BE2C (cell line): ENCODE measurements around the gene ILF3.

Experiments
- DNase-seq: peaks from one replicate; pipeline ENCODE4 v3.0.0-alpha.2; 2020
- H3K27me3 ChIP-seq: fragments of 250-450 bp; sonication (Bioruptor Pico); 2 replicates; pipeline ENCODE4 v1.5.1; 2020; ENCODE audit warnings: mild to moderate bottlenecking
- H3K36me3 ChIP-seq: fragments of 250-450 bp; sonication (Bioruptor Pico); 2 replicates; pipeline ENCODE4 v1.5.1; 2020; ENCODE audit warnings: mild to moderate bottlenecking
- H3K4me1 ChIP-seq: fragments of 250-450 bp; sonication (Bioruptor Pico); 2 replicates; pipeline ENCODE4 v1.5.1; 2020
- H3K4me3 ChIP-seq: 2 replicates; pipeline ENCODE4 v1.5.1; 2011; ENCODE audit warnings: low read depth, low read length
- H3K9me3 ChIP-seq: fragments of 250-450 bp; sonication (Bioruptor Pico); 2 replicates; pipeline ENCODE4 v1.5.1; 2020
- CTCF ChIP-seq: IDR thresholded peaks from 2 replicates; pipeline ENCODE4 v1.5.1; 2012; ENCODE audit warnings: mild to moderate bottlenecking, low read depth, low read length

ILF3 gene

GRCh38 chr19:10717356-10718204, 63.4 kb downstream of the ILF3 start, which contains the start of gene DNM2:
TSS of gene DNM2 (plus strand) at chr19:10718079. CDS start at chr19:10718243, 164 bp downstream.
- H3K4me3 ChIP-seq = peak within 1 kb of the TSS; percentile 86
- no peaks in the 10 kb centered on the region for H3K4me1 ChIP-seq
- peaks cover 16% of the 10 kb centered on the region for H3K36me3 ChIP-seq
- no peaks in the 10 kb centered on the region for H3K9me3 ChIP-seq
- H3K27me3 ChIP-seq = no peaks in the 10 kb centered on the region
- TF ChIP-seq CTCF = peak; percentile 88
- peak; percentile 99 for DNase-seq

- no peaks in the 10 kb centered on the region for H3K27me3 ChIP-seq
- DNase-seq = peak; percentile 60
- TF ChIP-seq CTCF = no peak
- H3K4me3 ChIP-seq = peak overlapping the region; percentile 86
- no peaks in the 10 kb centered on the region for H3K9me3 ChIP-seq
- no peaks in the 10 kb centered on the region for H3K4me1 ChIP-seq
- peaks cover 10% of the 10 kb centered on the region for H3K36me3 ChIP-seq
Measured at GRCh38 chr19:10718205-10719196, 64.4 kb downstream of the ILF3 start.

GRCh38 chr19:10719466-10719961, 65.4 kb downstream of the ILF3 start:
- no peaks in the 10 kb centered on the region for H3K9me3 ChIP-seq
- no peak for TF ChIP-seq CTCF
- DNase-seq = no peak

GRCh38 chr19:10720607-10721125, 66.5 kb downstream of the ILF3 start:
- H3K4me1 ChIP-seq = peaks cover 11% of the 10 kb centered on the region; the same call in 1 of the 2 replicates
- no peak overlapping the region for H3K4me3 ChIP-seq
- no peak for TF ChIP-seq CTCF
- DNase-seq = no peak
- no peaks in the 10 kb centered on the region for H3K27me3 ChIP-seq
- no peaks in the 10 kb centered on the region for H3K9me3 ChIP-seq
- peaks cover 15% of the 10 kb centered on the region for H3K36me3 ChIP-seq

More at GRCh38 chr19:10719466-10719961, 65.4 kb downstream of the ILF3 start:
- no peaks in the 10 kb centered on the region for H3K27me3 ChIP-seq
- H3K36me3 ChIP-seq = peaks cover 13% of the 10 kb centered on the region
- peak overlapping the region; percentile 86 for H3K4me3 ChIP-seq
- H3K4me1 ChIP-seq = peaks cover 5% of the 10 kb centered on the region; the same call in 1 of the 2 replicates

- TF ChIP-seq CTCF = no peak
- no peaks in the 10 kb centered on the region for H3K27me3 ChIP-seq
- no peak overlapping the region for H3K4me3 ChIP-seq
- no peaks in the 10 kb centered on the region for H3K9me3 ChIP-seq
- peaks cover 11% of the 10 kb centered on the region; the same call in 1 of the 2 replicates for H3K4me1 ChIP-seq
- peaks cover 17% of the 10 kb centered on the region for H3K36me3 ChIP-seq
- no peak for DNase-seq
Measured at GRCh38 chr19:10723591-10723990, 69.4 kb downstream of the ILF3 start.
